NCI-H2227 (cell line): Measurements from ENCODE around the gene TEX54.
A peak's percentile ranks its signal among the peaks of the same experiment; 100 is the strongest.

Experiments
- DNase-seq: peaks from one replicate; lab custom pipeline; 2025; ENCODE audit not compliant: unreplicated experiment; lab: John Stamatoyannopoulos, UW

The TEX54 gene

GRCh38 chr11:62789576-62789975, 43.1 kb downstream of the TEX54 start:
- no peak for DNase-seq

- DNase-seq, result no peak
Observed at GRCh38 chr11:62788991-62789390, 43.6 kb downstream of the TEX54 start.

- DNase-seq, result peak; percentile 98
Observed at GRCh38 chr11:62787005-62787759, 45.5 kb downstream of the TEX54 start, which contains the start of gene TMEM179B. Gene TMEM179B, plus strand, starts transcription at chr11:62787402. Its CDS starts 30 bp downstream, at chr11:62787432.

- DNase-seq, result peak; percentile 91
Observed at GRCh38 chr11:62786318-62787004, 46.2 kb downstream of the TEX54 start.

GRCh38 chr11:62782753-62783152, 49.9 kb downstream of the TEX54 start:
- no peak for DNase-seq
